SK-N-SH treated with all-trans-retinoic acid at 6 μM for 48 hours (cell line): Measurements from ENCODE around the gene TSEN2.
"Not testable (repeated sequence)": the region's sequence is repeated elsewhere in the genome, so short reads cannot be mapped to it uniquely, and the experiment has no call there.

ENCODE experiments used
- ATAC-seq: fragments of 200-7000 bp; cut with Tn5 transposase; 3 replicates; pipeline ENCODE4 v1.9.1; 2020; ENCODE audit warnings: mild to moderate bottlenecking, moderate library complexity
- ARNTL ChIP-seq: fragments of 450-650 bp; formaldehyde crosslinking; IDR thresholded peaks from 2 replicates; pipeline ENCODE4 v1.5.0; 2020; ENCODE audit warnings: low read depth, mild to moderate bottlenecking, moderate library complexity, borderline replicate concordance
- CSRNP3 ChIP-seq: fragments of 250-450 bp; sonication (Bioruptor Pico); IDR thresholded peaks from 2 replicates; pipeline ENCODE4 v1.5.1; 2021; ENCODE audit warnings: mild to moderate bottlenecking, moderate library complexity
- ESRRG ChIP-seq: fragments of 250-450 bp; sonication (Bioruptor Pico); IDR thresholded peaks from 2 replicates; pipeline ENCODE4 v1.6.1; 2021; ENCODE audit warnings: mild to moderate bottlenecking
- GLIS3 ChIP-seq: fragments of 250-450 bp; sonication (Bioruptor Pico); IDR thresholded peaks from 2 replicates; pipeline ENCODE4 v1.5.0; 2020; ENCODE audit warnings: mild to moderate bottlenecking, moderate library complexity
- ISL1 ChIP-seq: fragments of 250-450 bp; sonication (Bioruptor Pico); IDR thresholded peaks from 2 replicates; pipeline ENCODE4 v2.1.2; 2022; ENCODE audit warnings: mild to moderate bottlenecking, moderate library complexity
- OSR1 ChIP-seq: fragments of 250-450 bp; sonication (Bioruptor Pico); IDR thresholded peaks from 2 replicates; pipeline ENCODE4 v1.8.0; 2022; ENCODE audit warnings: moderate library complexity, mild to moderate bottlenecking, inconsistent platforms
- PPARA ChIP-seq: fragments of 250-450 bp; sonication (Bioruptor Pico); IDR thresholded peaks from 2 replicates; pipeline ENCODE4 v1.5.0; 2020; ENCODE audit warnings: mild to moderate bottlenecking, borderline replicate concordance
- RARB ChIP-seq: fragments of 250-450 bp; sonication (Bioruptor Pico); IDR thresholded peaks from 2 replicates; pipeline ENCODE4 v1.8.0; 2021; ENCODE audit warnings: mild to moderate bottlenecking, moderate library complexity
- SNAI2 ChIP-seq: fragments of 250-450 bp; sonication (Bioruptor Pico); IDR thresholded peaks from 2 replicates; pipeline ENCODE4 v1.5.0; 2020; ENCODE audit warnings: mild to moderate bottlenecking, moderate library complexity
- TCF4 ChIP-seq: fragments of 250-450 bp; sonication (Bioruptor Pico); IDR thresholded peaks from 2 replicates; pipeline ENCODE4 v1.8.0; 2021; ENCODE audit warnings: mild to moderate bottlenecking, moderate library complexity, borderline replicate concordance
- TOX ChIP-seq: fragments of 250-450 bp; sonication (Bioruptor Pico); IDR thresholded peaks from 2 replicates; pipeline ENCODE4 v1.8.0; 2021; ENCODE audit warnings: mild to moderate bottlenecking, moderate library complexity, borderline replicate concordance
- TSHZ2 ChIP-seq: fragments of 250-450 bp; sonication (Bioruptor Pico); IDR thresholded peaks from 2 replicates; pipeline ENCODE4 v1.5.0; 2020; ENCODE audit warnings: mild to moderate bottlenecking, moderate library complexity
- ZC3H10 ChIP-seq: fragments of 250-450 bp; sonication (Bioruptor Pico); IDR thresholded peaks from 2 replicates; pipeline ENCODE4 v1.5.1; 2021; ENCODE audit warnings: mild to moderate bottlenecking, moderate library complexity
- ZFP3 ChIP-seq: fragments of 250-450 bp; sonication (Bioruptor Pico); IDR thresholded peaks from 2 replicates; pipeline ENCODE4 v1.5.0; 2020; ENCODE audit warnings: mild to moderate bottlenecking, moderate library complexity
- ZFP30 ChIP-seq: fragments of 450-650 bp; formaldehyde crosslinking; IDR thresholded peaks from 2 replicates; pipeline ENCODE4 v1.5.0; 2022; ENCODE audit warnings: mild to moderate bottlenecking, moderate library complexity
- ZNF565 ChIP-seq: fragments of 450-650 bp; formaldehyde crosslinking; conservative IDR thresholded peaks from 2 replicates; pipeline ENCODE4 v1.5.0; 2020; ENCODE audit warnings: low read depth, mild to moderate bottlenecking, moderate library complexity
- ZNF8 ChIP-seq: fragments of 450-650 bp; formaldehyde crosslinking; IDR thresholded peaks from 2 replicates; pipeline ENCODE4 v1.5.0; 2020; ENCODE audit warnings: mild to moderate bottlenecking, moderate library complexity

The TSEN2 gene

DNA sequence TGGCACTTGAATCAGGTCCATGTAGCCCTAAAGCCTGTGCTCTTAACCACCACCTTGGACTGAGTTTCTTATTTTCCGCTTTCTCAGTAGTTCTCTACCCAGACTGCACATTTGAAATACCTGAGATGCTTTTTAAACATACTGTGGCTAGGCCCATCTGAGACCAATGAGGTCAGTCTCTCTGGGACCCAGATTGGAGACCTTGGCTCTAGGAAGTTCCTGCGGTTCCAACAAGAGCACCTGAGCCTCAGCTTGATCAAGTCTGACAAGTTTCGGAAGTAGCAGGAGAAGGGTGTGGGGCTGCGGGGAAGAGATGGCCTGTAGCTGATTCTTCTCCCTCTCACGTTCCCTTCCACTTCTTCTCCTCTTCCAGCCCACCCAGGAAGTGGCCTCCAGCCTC, 11.5 kb upstream of the TSEN2 start:
- ATAC-seq = no peak
- no peak for TF ChIP-seq GLIS3
- TF ChIP-seq ZFP30 (CRISPR knock-in tag) = no peak
- TF ChIP-seq ZNF565 = no peak
- no peak for TF ChIP-seq TSHZ2 (CRISPR knock-in tag)

- ATAC-seq = no peak
- TF ChIP-seq ZC3H10 (CRISPR knock-in tag) (no peak), ZFP3 (CRISPR knock-in tag) (no peak)
Measured at GRCh38 chr3:12473511-12473910, 10.8 kb upstream of the TSEN2 start.

DNA sequence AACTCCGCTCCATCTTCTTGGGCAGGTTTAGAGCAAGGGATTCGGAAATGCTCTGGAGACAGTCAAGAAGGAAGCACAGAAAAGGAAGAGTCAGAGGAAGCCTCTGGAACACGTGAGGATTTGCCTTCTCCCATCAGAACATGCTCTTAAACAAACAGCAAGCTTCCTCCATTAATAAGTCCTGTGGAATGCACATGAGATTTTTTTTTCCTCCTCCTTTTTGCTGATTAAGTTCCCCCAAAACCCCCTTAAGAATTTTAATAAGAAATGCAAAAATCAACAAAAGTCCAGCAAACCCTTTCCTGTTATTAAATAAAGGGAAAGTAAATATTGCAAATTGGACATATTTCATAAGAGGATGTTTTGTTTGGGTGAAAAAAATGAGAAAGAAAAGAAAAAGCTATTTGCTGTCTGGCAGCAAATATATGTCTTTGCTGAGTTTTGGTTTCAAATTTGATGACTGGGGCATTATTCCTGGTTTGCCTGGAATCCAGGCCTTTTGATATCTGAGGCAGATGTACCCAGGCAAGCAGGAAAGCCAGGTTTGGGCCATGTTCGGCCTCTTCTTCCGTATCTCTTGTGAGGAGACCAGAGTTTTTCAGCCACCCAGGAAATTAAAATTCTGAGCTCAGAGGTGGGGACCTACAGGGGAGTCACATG, 7.9 kb upstream of the TSEN2 start:
- TF ChIP-seq ARNTL (CRISPR knock-in tag) (no peak), ISL1 (CRISPR knock-in tag) (peak; percentile 36; the same call in 1 of the 2 replicates)
- peak; percentile 42; the same call in 2 of the 3 replicates for ATAC-seq

GRCh38 chr3:12477256-12477655, 7.0 kb upstream of the TSEN2 start:
- ATAC-seq = no peak

DNA sequence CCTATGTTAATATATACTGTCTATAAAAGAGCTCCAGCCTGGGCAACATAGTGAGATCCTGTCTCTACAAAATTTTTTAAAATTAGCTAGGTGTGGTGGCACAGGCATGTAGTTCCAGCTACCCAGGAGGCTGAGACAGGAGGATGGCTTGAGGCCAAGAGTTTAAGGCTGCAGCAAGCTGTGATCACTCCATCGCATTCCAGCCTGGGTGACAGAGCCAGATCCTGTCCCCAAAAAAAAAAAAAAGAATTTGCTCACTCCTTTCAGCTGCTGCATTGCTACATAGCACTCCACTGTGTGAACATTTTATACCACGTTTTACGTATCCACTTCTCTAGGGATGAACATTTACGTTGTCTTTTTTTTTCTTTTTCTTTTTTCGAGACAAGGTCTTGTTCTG, 6.0 kb upstream of the TSEN2 start:
- no peak for ATAC-seq

More at GRCh38 chr3:12477256-12477655, 7.0 kb upstream of the TSEN2 start:
- TF ChIP-seq ZNF8 (CRISPR knock-in tag) = no peak
- no peak for TF ChIP-seq PPARA (CRISPR knock-in tag)
- no peak for TF ChIP-seq ZFP3 (CRISPR knock-in tag)
- no peak for TF ChIP-seq TOX
- TF ChIP-seq SNAI2 (CRISPR knock-in tag) = no peak
- no peak for TF ChIP-seq OSR1 (CRISPR knock-in tag)
- no peak for TF ChIP-seq ESRRG (CRISPR knock-in tag)
- TF ChIP-seq TSHZ2 (CRISPR knock-in tag) = no peak
- TF ChIP-seq ARNTL (CRISPR knock-in tag) = no peak
- no peak for TF ChIP-seq CSRNP3 (CRISPR knock-in tag)

DNA sequence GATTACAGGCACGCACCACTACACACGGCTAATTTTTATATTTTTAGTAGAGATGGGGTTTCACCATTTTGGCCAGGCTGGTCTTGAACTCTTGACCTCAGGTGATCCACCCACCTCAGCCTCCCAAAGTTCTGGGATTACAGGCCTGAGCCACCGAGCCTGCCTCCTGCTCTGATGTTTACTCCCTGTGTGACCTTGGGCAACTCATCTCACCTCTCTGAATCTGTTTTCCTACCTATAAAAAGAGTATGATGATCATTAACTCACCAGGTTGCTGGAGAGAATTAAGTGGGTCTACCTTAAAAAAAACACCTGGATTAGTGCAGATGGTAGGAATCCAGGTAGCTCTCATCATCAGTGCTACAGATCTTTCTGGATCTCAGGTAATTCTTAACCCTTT, 5.1 kb upstream of the TSEN2 start:
- not testable (repeated sequence) for ATAC-seq

More for the DNA sequence above, 6.0 kb upstream of the TSEN2 start:
- TF ChIP-seq TCF4 (CRISPR knock-in tag) (no peak), ARNTL (CRISPR knock-in tag) (no peak), OSR1 (CRISPR knock-in tag) (no peak), ZNF565 (no peak), RARB (CRISPR knock-in tag) (no peak)
